ENCODE data around the gene METTL23.
"Not testable (repeated sequence)": the region's sequence is repeated elsewhere in the genome, so short reads cannot be mapped to it uniquely, and the experiment has no call there.

METTL23 gene

DNA sequence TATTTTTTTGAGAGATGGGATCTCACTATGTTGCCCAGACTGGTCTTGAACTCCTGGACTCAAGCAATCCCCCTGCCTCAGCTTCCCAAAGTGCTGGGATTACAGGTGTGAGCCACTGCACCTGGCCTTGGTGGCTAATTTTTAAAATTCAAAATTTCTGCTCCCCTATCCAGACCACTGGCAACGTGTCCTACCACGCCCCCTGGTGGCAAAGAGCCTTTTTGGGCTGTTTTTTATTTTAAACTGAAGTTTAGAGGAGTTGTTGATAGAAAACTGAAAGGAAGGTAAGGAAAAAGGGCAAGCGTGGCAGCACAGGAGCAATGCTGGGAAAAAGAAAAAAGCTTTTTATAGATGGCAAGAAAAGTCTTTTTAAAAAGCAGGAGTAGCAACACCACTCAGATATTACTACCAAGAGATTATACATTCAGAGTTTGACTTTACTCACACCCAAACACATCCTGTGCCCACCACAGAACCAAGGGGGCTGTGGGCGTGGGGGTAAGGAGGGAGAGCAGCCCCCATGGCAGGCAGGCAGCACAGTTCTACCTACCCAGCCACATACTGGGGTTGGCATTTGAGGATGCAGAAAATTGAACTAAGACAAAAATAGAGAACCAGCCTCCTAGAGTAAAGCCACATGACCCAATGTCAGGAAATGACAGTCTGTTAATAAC, 11.7 kb upstream of the METTL23 start:
- peak; percentile 58 for DNase-seq

GRCh38 chr17:76715496-76715830, 11.2 kb upstream of the METTL23 start:
- no peak for DNase-seq

DNA sequence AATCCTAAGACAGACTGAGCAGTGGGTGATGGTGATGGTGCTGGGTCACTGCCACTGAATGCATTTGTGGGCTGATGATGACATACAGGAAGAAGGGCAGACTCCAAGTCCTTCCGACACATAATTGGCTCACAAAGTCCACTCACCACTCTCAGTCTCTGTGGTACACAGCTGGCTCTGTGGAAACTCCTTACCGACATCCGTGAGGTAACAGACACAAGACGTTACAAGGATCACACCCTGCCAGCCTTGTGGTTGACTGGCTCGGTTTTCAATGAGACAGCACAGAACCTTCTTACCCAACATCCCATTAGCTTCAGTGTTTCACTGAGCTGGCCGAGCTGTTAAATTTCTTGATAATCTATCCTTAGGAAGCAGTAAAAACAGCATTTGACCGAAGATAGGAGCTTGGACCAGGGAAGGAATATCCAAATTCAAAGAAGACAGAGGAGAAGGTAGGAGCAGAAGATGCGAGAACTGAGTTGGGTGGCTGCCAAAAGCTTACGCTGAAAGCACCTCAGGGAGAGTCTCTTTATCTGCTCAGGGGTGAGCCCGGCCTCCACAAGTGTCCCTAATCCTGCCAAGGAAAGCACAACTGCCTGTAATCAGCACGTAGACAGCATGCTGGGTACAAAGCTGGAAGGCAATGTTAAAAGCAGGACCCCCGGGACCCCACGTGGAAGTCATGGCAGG, 10.3 kb upstream of the METTL23 start:
- peak; percentile 97 for DNase-seq

GRCh38 chr17:76716839-76717215, 9.8 kb upstream of the METTL23 start:
- peak; percentile 94 for DNase-seq

- DNase-seq: no peak
These were observed 8.1 kb upstream of the METTL23 start for GRCh38 chr17:76718516-76718915.

- DNase-seq: no peak
These were observed 6.4 kb upstream of the METTL23 start for GRCh38 chr17:76720211-76720610.

- DNase-seq: no peak
These were observed 5.7 kb upstream of the METTL23 start for GRCh38 chr17:76720941-76721340.

DNA sequence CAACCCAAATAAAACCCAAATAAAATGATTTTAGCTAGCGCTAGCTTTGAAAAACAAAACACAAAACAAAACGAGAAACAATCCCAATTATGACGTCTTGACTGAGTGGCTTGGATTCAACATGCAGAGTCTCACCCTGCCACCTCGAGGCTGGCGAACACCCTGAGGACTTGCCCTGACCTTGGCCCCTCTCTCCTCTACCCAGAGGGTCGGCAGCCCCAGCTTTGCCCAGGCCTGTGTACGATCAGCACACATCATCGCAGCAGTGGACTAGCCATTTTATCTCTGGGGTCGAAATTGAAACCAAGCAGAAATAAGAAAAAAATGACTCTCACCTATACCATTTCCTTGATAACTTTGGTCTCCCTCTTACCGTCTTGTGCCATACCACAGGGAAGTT, 5.2 kb upstream of the METTL23 start:
- DNase-seq: no peak

DNA sequence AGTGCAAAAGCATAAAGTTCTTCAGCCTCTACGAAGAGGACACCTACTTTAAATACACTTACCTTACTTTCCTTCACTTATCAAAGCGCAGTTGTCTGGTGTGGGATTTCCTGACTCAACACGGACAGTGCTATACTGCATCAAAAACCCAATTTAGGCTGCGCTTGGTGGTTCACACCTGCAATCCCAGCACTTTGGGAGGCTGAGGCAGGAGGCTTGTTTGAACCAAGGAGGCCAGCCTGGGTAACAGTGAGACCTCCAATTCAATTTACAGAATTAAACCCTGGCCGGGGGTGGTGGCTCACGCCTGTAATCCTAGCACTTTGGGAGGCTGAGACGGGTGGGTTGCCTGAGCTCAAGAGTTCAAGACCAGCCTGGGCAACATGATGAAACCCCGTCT, 4.4 kb upstream of the METTL23 start:
- DNase-seq: no peak

DNA sequence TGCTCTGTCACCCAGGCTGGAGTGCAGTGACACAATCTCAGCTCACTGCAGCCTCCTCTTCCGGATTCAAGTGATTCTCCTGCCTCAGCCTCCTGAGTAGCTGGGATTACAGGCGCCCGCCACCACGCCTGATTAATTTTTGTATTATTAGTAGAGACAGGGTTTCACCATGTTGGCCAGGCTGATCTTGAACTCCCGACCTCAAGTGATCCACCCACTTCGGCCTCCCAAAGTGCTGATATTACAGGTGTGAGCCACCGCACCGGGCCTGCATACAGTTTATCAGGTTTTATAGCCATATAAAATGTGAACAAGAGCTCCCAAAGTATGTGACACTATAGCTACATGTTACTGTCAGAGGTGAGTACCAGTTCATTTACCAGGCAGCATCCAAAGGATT, 3.7 kb upstream of the METTL23 start:
- not testable (repeated sequence) for DNase-seq

- no peak for DNase-seq
These were observed 2.8 kb upstream of the METTL23 start for GRCh38 chr17:76723812-76724211.

- DNase-seq: peak; percentile 47
These were observed 934 bp upstream of the METTL23 start for GRCh38 chr17:76725580-76726230.

- peak; percentile 96 for DNase-seq
These were observed 336 bp upstream of the METTL23 start, which contains the start of gene JMJD6 for GRCh38 chr17:76726231-76726775. Gene JMJD6 (minus strand): TSS chr17:76726606. CDS start chr17:76726475, 131 bp downstream.

DNA sequence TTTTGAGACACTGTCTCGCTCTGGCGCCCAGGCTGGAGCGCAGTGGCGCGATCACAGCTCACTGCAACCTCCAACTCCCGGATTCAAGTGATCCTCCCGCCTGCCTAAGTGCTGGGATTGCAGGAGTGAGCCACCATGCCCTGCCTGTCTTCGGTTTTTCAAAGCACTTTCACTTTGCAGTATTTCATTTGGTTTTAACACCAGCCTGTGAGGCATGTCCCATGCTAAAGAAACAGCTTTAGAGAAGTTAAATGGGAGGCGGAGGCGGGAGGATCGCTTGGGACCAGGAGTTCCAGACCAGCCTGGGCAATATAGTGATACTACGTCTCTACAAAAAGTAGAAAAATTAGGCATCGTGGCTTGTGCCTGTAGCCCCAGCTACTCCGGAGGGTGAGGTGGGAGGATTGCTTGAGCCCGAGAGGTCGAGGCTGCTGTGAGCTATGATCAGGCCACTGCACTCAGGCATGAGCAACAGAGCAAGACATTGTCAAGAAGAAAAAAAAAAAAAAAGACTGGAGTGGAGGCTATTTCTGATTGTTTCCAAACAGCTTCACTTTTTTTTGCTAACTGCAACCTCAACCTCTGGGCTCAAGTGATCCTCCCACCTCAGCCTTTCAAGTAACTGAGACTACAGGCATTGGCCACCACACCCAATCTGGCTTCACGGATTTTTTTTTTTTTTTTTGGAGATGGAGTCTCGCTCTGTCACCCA, 1.3 kb downstream of the METTL23 start:
- no peak for DNase-seq

DNA sequence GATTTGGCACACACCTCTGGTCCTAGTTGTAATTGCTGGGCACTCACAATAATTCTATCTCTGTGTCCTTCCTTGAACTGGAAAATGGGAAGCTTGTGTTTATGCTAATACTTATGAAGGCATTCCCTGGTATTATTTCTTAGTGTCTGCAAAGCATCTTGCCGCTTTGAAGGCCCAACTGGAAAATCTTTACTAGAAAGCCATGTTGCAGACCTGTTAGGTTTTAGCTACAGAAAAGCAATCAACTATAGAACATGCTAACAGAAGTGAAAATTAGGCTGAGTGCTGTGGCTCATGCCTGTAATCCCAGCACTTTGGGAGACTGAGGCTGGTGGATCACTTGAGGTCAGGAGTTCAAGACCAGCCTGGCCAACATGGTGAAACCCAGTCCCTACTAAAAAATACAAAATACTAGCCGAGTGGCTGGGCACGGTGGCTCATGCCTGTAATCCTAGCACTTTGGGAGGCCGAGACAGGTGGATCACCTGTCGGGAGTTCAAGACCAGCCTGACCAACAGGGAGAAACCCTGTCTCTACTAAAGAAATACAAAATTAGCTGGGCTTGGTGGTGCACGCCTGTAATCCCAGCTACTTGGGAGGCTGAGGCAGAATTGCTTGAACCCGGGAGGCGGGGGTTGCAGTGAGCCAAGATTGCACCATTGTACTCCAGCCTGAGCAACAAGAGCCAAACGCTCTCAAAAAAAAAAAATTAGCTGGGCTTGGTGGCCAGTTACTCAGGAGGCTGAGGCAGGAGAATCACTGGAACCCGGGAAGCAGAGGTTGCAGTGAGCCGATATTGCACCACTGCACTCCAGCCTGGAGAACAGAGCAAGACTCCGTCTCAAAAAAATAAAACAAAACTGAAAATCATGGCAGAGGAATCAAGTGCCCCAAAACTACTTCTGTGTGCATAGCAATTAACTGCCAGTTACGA, 5.4 kb downstream of the METTL23 start:
- not testable (repeated sequence) for DNase-seq

DNA sequence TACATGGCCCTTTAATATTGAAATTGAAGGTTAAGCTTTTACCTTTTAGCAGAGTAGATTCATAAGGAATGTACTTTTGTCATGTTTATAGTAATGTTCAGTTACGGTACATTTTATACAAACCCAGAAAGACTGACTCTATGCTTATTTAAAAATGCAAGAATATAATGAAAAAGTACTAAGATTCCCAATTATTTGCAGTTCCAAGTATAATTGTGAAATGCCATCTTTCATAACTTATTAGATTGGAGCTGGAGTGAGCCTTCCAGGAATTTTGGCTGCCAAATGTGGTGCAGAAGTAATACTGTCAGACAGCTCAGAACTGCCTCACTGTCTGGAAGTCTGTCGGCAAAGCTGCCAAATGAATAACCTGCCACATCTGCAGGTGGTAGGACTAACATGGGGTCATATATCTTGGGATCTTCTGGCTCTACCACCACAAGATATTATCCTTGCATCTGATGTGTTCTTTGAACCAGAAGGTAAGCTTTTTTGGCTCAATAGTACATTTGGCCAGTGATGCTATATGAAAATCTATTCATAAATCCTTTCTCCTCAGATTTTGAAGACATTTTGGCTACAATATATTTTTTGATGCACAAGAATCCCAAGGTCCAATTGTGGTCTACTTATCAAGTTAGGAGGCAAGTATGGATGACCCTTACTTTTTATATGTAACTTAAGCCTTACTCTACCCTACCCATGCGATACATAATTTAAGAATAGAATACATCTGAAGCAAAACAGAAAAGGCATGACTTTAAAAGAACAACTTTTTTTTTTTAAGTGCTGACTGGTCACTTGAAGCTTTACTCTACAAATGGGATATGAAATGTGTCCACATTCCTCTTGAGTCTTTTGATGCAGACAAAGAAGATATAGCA, 6.3 kb downstream of the METTL23 start:
- no peak for DNase-seq

DNA sequence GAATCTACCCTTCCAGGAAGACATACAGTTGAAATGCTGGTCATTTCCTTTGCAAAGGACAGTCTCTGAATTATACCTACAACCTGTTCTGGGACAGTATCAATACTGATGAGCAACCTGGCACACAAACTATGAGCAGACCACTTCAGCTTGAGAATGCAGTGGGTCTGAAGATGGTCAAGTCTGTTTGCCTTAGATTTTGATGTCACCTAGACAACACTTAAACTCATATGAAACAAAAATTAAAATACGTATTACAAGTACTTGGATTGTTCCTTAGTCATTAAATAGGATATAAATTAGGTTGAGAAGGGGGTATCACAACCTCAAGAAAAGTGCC, 6.9 kb downstream of the METTL23 start:
- DNase-seq: no peak

- peak; percentile 23 for DNase-seq
These were observed 7.6 kb downstream of the METTL23 start for GRCh38 chr17:76734080-76734840.

DNA sequence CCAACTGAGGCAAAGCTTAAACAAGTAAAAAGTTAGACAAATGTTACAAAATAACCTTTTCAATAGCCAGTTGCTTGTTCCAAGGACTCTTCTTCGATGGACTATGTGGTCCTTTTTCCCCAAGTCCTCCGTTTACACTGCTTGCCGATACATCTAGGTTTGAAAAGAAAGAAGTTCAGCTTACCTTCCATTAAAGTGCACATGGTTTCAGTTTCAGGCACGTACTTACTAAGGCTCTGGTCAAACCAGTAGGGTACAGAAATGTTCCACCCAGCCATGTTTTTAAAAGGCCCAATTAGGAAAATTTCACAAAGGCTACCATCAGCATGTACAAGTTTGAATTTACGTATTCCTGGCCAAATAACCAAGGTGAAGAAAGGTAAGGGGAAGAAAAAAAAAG, 8.4 kb downstream of the METTL23 start:
- peak; percentile 19 for DNase-seq

DNA sequence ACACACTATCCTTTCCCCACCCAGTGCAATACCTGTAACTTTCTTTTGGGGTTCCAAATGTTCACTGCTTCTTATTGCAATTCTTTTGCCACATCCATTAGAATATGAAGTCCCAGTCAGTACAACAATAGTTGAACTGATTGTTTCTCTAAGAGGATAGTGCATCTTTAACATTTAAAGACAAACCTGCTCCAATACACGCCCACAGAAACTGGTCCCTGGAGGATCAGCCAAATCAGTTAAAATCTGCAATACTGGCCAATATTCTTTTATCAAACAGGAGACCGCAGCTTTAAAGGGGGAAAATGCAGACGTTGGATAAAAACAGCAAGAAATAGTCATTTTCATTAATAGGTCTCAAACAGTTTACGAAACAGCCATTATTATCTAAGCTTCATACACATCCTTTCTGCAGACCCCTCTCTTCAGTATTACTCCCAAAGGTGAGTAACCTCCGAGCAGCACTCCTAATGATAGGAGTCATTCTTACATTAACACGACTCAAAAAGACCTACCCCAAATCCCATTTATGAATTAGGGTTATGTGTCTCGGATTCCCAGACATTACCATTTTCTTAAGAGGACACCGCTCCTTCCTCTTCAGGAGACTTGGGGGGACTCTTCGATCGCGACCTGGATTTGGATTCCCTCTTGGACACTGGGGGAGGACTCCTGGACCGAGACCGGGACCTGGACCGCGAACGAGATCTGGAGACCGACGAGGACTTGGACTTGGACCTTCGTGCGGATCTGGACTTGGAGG, 9.1 kb downstream of the METTL23 start:
- DNase-seq: no peak
